ENCODE measurements around the gene EFHB.
"Not testable (repeated sequence)": the region's sequence is repeated elsewhere in the genome, so short reads cannot be mapped to it uniquely, and the experiment has no call there.

Gene EFHB

DNA sequence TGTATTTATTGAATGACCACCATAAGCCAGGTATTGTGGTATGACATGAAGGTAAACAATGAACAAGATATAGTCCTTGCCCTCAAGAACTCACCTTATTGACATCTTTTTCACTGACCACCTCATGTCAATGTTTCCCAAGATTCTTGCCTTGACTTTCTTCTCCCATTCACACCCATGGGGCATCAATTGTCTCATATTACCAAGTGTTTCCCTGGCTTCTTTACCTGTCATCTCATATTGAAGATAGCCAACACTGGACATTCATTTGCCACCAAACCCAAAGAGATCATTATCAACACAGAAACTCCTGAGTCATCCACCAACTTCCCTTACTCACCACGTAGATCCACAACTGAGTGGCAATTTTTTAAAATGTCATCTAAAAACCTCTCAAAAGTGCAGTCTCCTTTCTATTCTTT is 2.2 kb downstream of the EFHB start:
- no peak for DNase-seq (ENCODE audit: low read depth)

DNA sequence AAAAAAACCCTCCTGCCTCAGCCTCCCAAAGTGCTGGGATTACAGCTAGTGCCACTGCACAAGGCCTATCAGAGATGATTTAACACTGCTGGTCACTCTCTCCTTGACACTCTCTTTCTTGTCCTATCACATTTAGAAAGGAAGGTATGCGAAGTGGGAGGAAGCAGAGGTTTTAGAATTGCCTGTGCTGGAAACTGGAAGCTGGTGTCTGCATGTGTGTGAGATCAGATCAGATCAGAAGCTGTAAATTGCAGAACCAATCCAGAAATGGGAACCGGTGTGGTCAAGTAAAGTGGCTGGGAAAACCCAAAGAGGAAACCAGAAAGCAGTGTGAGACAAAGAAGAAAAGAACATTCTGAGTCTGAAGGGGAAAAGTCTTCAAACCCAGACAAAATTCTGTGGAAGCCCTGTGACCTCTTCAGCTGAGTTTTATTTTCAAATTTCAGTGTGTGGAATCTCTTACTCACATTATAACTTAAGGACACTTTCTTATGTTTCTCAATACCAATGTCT is 2.8 kb downstream of the EFHB start:
- no peak for DNase-seq (ENCODE audit: low read depth)

DNA sequence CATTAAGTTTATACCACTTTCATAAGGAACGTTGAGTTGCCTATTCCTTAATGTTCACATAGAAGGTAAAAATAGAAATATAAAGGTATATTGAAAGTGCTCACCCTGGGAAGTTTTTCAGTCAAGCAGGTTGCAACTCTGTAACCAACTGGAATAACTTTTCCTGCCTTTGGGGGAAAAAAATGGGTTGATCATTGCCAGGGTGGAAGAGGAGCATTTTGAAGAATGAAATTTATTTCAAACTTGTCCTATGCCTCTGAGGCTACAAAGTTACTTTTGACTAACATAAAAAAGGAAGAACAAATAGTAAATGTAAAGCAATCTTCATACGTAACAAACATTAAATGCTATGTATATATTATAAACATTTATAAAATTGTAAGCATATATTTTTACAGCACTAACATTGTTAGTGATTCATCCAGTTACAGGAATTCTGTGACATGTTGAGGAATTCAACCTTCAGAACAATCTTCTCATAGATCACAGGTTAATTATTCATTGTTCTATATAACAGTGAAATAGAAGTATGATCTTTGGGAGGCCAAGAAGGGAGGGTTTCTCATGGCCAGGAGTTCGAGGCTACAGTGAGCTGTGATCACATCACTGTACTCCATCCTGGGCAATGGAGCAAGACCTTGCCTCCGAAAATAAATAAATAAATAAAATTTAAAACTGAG is 13.5 kb downstream of the EFHB start:
- no peak for DNase-seq (ENCODE audit: low read depth)

DNA sequence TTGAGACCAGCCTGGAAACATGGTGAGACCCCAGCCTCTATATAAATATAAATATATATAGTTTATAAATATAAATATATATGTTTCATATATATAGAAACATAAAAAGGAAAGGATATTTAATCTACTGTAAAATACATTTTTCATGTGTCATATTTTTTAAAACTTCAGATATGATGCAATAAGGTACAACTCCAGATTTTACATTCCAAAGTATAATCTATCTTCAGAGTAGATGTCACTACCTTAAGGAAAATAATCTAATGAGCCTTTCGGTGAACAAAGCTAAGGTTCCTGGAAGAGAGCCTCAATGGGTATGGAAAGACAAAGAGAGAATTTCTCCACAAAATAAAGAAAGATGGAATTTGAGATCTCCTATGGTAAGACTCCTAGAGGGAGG is 16.9 kb downstream of the EFHB start:
- no peak for DNase-seq (ENCODE audit: low read depth)

DNA sequence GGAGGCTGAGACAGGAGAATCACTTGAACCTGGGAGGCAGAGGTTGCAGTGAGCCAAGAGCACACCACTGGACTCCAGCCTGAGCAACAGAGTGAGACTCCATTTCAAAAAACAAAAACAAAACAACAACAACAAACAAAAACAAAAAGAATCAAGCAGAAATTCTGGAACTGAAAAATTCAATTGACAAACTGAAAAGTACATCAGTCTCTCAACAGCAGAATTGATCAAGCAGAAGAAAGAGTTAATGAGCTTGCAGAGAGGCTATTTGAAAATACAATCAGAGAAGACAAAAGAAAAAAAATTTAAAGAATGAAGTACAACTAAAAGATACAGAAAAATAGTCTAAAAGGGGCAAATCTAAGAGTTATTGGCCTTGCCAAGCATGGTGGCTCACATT is 22.6 kb downstream of the EFHB start:
- DNase-seq (ENCODE audit: low read depth) = no peak

DNA sequence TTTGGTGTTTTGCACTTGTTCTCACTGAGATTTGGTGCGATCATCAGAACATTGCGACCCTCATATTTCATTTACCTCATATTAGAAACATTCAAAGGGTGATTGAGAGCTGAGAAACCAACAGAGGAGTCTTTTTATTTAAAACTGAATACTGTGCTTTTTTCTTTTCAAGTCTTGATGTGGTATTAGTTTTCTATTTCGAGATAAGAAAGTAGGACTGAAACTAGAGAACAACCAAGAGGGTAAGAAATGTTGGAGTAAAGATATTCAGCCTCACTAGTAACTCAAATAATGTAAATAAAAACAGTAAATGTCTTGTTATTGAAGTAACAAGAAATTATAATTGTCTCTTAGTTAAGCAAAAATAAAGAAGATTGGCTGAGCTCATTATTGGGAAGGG is 26.5 kb downstream of the EFHB start:
- no peak for DNase-seq (ENCODE audit: low read depth)

DNA sequence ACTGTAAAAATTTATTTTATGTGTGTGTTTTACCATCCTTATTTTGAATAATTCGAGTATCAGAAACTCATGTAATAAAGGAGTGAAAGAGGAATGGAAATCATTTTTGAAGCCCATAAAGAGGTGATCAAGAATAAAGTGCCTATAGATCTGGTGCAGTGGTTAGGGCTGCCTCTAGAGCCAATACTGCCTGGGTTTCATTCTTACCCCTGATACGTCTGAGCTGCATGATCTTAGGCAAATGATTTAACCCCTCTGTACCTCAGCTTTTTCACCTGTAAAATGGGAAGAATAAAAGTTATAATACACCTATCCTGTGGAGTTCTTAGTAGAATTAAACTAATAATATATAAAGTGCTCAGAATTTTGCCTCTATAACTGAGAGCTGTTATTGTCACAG is 30.4 kb downstream of the EFHB start:
- no peak for DNase-seq (ENCODE audit: low read depth)

DNA sequence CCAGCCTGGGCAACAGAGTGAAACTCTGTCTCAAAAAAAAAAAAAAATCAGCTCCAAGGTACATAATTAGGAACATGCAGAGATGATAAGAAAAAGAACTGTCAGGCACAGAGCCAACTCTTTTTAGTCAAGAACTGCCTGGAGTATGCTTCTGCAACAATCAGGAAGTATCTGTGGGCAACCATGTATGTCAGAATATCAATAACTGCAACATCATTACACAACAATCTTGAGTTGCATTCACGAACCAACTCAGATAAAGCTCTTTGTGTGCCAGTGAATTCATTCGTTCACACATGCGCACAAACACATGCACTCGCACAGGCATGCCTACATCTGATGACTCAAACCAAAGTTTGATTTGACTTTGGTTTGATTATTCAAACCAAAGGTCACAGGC is 32.1 kb downstream of the EFHB start:
- DNase-seq (ENCODE audit: low read depth) = no peak

DNA sequence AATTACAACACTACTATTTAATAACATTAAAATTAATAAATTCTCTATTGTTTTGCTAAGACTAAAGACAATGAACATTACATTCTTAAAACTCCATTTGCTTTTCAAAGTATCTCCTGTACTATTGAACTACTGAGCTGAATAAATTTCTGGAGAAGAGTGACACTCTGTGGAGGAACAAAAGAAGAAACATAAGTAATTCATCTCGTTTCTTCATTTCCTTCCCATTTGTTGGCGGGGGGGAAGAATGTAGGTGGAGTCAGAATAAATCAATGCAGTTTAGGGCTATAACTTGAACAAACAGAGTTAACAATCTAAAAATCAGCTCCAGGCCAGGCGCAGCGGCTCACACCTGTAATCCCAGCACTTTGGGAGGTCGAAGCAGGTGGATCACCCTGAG is 32.7 kb downstream of the EFHB start:
- no peak for DNase-seq (ENCODE audit: low read depth)

DNA sequence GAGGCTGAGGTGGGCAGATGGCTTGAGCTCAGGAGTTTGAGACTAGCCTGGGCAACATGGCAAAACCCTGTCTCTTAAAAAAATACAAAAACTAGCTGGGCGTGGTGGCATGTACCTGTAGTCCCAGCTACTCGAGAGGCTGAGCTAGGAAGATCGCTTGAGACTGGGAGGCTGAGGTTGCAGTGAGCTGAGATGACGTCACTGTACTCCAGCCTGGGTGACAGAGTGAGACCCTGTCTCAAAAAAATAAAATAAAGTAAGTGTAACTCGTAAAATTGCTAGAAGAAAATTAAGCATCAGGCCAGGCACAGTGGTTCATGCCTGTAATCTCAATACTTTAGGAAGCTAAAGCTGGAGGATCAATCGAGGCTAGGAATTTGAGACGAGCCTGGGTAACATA is 34.2 kb downstream of the EFHB start:
- not testable (repeated sequence) for DNase-seq (ENCODE audit: low read depth)

DNA sequence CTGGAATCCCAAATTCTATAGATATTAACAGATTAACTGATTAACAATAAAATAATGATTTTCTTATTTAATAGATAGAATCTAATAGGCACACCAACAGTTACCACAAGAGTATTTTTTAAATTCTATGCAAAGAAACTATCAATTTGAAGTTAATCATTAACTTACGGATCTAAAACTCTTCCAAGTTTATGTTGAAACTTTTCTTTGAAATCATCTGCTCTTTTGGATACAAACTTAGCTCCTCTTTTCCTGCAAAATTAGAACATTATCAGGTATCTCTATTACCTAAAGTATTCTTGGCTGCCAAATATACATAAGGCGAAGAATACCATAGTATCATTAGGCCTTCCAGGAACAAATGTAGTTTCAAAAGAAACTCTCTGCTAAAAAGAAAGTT is 34.8 kb downstream of the EFHB start:
- DNase-seq (ENCODE audit: low read depth) = no peak

DNA sequence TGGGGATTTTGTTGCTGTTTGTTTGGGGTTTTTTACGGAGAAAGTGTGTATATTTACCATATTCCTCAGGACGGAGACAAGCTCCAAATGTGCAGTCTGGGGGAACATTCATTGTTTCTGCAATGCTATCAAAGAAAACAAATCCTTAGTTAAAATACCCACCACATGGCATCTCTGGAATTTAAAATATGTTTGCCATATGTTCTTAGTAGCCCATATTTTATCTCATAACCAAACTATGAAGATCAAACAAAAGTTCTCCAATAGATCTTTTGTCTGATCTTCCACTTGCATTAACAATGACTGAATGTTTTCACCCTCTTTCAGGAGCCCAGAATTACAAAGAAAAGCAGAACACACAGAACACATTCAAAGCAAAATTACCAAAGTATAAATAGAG is 35.3 kb downstream of the EFHB start:
- no peak for DNase-seq (ENCODE audit: low read depth)

DNA sequence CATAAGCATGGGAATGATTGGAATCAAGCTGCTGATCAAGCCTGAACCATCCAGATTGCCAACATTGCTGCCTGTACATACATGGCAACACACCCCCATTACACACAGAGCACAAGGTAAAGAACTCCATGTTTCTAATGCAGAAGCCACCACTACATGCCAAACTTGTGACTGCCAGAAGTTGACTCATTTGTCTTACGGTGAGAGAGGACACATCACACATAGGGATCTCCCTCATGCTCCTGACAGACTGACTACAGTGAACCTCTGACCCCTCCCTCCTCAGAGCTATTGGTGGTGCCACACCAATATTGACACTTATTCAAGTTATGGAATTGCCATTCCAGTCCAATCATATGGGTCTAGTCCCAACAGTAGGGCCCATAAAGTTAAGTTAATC is 42.3 kb downstream of the EFHB start:
- DNase-seq (ENCODE audit: low read depth) = no peak

DNA sequence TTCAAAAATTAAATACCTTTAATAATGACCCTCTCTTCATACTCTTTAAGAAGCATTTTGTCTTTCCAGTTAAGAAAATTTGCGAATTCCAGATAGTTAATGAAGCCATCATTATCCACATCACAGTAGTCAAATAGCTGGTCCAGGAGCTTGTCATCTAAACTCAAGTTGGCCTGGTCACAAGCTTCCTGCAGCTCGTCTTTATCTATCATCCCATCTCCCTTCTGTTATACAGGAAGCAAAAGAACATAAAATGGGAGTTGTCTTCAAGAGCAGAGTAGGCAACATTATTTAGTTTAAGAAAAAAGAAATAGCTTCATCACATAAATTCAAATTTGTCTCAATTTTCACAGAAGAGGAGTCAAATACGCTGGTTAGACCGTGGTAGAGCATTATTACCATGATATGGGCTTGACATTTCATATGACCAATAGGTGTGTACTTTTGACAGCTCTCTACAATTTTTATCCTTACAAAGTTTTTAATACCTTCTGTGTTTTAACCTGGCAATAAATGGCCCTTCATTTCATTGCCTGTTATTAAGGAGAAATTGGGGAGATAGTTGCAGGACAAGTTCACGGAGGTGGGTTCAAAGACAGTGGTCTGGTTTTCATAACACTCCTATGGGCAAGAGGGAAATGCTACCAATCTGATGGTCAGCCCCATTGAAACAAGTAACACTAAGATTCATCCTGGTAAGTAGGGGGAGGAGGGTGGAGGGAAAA is 45.4 kb downstream of the EFHB start:
- no peak for DNase-seq (ENCODE audit: low read depth)

DNA sequence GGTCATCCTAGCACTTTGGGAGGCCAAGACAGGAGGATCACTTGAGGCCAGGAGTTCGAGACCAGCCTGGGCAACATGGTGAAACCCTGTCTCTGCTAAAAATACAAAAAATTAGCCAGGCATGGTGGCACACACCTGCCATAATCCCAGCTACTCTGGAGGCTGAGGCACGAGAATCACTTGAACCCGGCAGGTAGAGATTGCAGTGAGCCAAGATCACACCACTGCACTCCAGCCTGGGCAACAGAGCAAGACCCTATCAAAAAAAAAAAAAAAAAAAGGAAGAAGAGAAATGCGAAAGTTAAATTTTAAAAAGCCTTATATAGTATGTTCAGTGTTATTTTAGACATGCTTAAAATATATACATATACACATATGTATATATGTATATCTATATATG is 46.9 kb downstream of the EFHB start:
- DNase-seq (ENCODE audit: low read depth) = not testable (repeated sequence)

DNA sequence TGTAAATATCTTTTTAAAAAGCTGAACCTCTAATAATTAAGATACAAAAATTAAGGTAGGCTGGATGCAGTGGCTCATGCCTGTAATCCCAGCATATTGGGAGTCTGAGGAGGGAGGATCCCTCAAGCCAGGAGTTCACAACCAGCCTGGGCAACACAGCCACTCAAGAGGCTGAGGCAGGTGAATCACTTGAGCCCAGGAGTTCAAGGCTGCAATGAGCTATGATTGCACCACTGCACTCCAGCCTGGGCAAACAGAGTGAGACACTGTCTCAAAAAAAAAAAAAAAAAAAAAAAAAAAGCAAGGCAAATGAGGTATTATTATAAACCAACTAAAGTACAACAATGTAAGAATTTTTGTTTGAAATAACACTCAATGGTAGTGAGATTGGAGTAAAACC is 47.6 kb downstream of the EFHB start:
- no peak for DNase-seq (ENCODE audit: low read depth)

DNA sequence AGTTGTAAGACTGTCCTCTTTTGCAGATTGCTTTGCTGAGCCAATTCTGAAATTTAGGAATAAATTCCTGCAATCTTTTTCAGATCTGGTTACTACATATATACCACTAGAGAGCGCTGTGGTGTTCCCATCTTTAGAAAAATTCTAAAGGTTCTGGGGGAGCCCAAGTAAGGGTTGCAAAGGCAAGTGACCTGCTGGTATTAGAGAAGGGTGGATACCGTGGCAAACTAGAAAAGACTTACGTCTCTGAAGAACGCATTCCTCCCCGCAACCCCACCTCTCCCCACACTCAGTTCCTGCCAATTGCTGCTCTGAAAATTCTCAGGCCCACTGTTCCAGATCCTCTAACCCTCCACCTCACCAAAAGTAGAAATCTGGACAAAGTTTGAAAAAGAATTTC is 48.5 kb downstream of the EFHB start:
- no peak for DNase-seq (ENCODE audit: low read depth)

DNA sequence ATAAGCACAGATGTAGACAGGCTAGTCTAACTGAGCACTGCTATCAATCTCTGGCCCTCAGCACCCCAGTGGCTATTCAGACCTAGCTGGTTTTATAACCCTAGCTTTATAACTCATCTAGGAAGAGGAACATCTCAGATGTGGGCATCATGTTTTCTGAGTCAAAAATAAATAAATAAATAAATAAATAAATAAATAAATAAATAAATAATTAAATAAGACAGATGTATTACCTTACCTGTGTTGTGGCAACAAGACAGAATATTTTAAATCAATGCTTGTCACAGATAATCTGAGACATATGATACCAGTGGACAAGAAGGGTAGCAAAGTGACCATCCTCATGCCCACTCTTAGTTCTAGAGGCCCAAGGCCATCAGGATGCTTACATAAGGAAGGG is 52.2 kb downstream of the EFHB start:
- no peak for DNase-seq (ENCODE audit: low read depth)

DNA sequence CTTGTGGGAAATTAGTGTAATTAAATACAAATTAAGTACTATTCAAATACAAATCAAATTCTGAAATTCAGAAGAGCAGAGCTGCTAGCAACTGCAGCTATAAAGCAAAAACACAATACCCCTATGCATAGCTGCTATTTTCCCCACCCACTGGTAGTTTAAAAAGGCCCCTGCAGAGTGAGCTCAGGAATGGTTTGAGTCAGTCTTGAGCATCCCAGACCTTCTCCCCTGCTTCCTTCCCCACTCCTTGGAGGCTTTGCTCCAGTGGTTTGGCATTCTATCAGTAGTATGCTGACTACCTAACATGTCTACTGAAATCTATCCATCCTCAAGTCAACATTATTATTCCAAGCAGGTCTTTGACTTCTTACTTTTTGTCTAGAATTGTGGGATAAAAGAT is 53.0 kb downstream of the EFHB start:
- no peak for DNase-seq (ENCODE audit: low read depth)

DNA sequence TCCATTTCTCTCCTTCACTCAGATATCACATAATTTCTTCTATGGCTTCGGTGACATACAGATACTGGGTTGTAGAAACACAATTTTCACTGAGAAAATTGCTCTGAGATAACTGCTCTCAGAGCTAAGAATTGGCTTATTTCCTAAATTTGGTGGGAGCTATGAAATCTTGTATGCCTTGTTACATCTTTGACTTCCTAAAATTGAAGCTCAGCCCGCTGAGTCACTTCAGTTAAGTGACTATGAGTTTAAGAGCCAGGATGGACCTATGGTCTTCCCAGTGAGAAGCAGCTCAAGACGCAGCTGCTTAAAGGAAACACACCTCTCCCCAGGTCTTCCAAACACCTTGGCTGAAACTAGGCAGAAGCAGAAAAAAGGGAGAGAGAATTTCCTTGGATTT is 56.4 kb downstream of the EFHB start:
- DNase-seq (ENCODE audit: low read depth) = no peak

DNA sequence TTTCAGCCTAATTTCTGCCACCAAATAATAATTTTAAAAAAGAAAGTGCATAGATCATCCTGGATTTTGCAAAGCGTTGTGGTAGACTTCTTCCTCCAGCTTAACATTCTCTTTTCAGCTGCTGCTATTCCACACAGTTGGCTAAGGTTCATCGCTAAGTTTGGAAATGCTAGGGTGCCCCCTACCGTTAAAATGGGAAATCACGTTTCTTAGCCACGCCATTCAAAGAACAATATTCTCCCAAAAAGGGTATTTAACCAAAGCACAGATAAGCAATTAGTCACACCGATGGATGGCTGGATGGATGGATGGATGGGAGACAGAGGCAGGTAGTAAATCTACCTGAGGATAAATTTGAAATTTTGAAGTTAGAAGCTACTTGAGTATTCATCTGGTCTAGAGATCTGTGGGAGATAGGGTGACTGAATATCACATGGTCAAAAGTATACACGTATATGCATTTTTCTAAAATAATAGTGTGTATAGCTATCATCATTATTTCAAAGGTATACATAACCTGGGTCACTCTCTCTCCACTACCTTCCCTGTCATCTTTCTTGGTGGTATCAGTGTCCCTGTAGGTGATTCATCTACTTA is 67.2 kb downstream of the EFHB start:
- peak; percentile 24 for DNase-seq (ENCODE audit: low read depth)

DNA sequence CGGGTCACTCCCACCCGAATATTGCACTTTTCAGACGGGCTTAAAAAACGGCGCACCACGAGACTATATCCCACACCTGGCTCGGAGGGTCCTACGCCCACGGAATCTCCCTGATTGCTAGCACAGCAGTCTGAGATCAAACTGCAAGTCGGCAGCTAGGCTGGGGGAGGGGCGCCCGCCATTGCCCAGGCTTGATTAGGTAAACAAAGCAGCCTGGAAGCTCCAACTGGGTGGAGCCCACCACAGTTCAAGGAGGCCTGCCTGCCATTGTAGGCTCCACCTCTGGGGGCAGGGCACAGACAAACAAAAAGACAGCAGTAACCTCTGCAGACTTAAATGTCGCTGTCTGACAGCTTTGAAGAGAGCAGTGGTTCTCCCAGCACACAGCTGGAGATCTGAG is 78.7 kb downstream of the EFHB start:
- DNase-seq (ENCODE audit: low read depth) = not testable (repeated sequence)

DNA sequence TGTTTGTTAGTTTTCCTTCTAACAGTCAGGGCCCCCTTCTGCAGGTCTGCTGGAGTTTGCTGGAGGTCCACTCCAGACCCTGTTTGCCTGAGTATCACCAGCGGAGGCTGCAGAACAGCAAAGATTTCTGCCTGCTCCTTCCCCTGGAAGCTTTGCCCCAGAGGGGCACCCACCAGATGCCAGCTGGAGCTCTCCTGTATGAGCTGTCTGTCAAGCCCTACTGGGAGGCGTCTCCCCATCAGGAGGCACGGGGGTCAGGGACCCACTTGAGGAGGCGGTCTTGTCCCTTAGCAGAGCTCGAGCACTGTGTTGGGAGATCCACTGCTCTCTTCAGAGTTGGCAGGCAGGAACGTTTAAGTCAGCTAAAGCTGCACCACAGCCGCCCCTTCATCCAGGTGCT is 87.4 kb downstream of the EFHB start:
- DNase-seq (ENCODE audit: low read depth) = not testable (repeated sequence)
